K562 (cell line): ENCODE data around the gene SERTAD1. TPM values are rescaled to one million over a fixed set of nuclear protein-coding genes. Genes with fewer than 3 reads are reported as not detected.

Experiments
- ATAC-seq: fragments of 200-7000 bp; cut with Tn5 transposase; 3 replicates; pipeline ENCODE4 v1.9.1; 2020; ENCODE audit warnings: moderate library complexity
- BruUV-seq: library from RNA; stranded (reverse); fragments of 400-500 nt; replicated peaks from 2 replicates; lab custom pipeline; 2021; lab: Mats Ljungman, UMichigan
- CTCF ChIA-PET: fragments of 300-600 bp; formaldehyde crosslinking; extraction: SDS; loops from one replicate; lab custom pipeline; 2021; ENCODE audit warnings: low intra/inter-chr PET ratio; lab: Yijun Ruan, JAX
- POLR2A ChIA-PET: fragments of 300-600, 350-650 bp; sonication (Branson Sonifier 250); formaldehyde crosslinking; extraction: SDS; loops from one replicate; lab custom pipeline; 2021; ENCODE audit warnings: antibody characterized with exemption, inconsistent platforms; lab: Yijun Ruan, JAX
- DNase-seq, 4 experiments: peaks; one replicate each; pipeline versions ENCODE4 v3.0.0 to v3.0.0-alpha.2; 2011 to 2018; ENCODE audit warnings: low spot score in 3 of 4, mixed read lengths in 3 of 4; ENCODE audit errors: extremely low read depth in 1 of 4
- FAIRE-seq: peaks from 2 replicates; lab custom pipeline; 2011; peaks lifted over from hg19 to GRCh38; lab: Jason Lieb, UNC
- H2AFZ ChIP-seq: 2 replicates; pipeline ENCODE4 v1.6.0; 2011; ENCODE audit warnings: low read depth, low read length, control low read depth, inconsistent platforms
- H3K27ac ChIP-seq: fragments of 200-600 bp; 3 replicates; pipeline ENCODE4 v1.8.0; 2011; ENCODE audit warnings: low read depth, mild to moderate bottlenecking, control low read depth, inconsistent platforms, low read length, moderate library complexity, mixed read lengths; ENCODE audit errors: extremely low read depth
- H3K27me3 ChIP-seq, 2 experiments: fragments of 300-600 bp in 1 of 2; 2 replicates in 1 of 2; 3 replicates in 1 of 2; pipeline versions ENCODE4 v1.6.0 to v1.8.0; 2011; ENCODE audit warnings: inconsistent platforms in 2 of 2, low read length in 2 of 2, mild to moderate bottlenecking in 1 of 2, mixed read lengths in 1 of 2, moderate library complexity in 1 of 2; ENCODE audit not compliant: control insufficient read depth in 2 of 2, insufficient read depth in 2 of 2
- H3K36me3 ChIP-seq: fragments of 300-600 bp; 3 replicates; pipeline ENCODE4 v1.8.0; 2011; ENCODE audit warnings: mild to moderate bottlenecking, low read length, inconsistent platforms; ENCODE audit not compliant: control insufficient read depth, insufficient read depth
- H3K4me1 ChIP-seq, 2 experiments: fragments of 200-600 bp in 1 of 2; replicated peaks in 1 of 2; 2 replicates in 1 of 2; 3 replicates in 1 of 2; pipeline versions ENCODE4 v1.5.1 to v1.8.0; 2011; ENCODE audit warnings: inconsistent platforms in 2 of 2, low read length in 2 of 2, mild to moderate bottlenecking in 1 of 2, mixed read lengths in 1 of 2, moderate library complexity in 1 of 2; ENCODE audit not compliant: control insufficient read depth in 2 of 2, insufficient read depth in 2 of 2
- H3K4me2 ChIP-seq: 2 replicates; pipeline ENCODE4 v1.6.1; 2011; ENCODE audit warnings: low read length, control low read depth, inconsistent platforms, mixed read lengths; ENCODE audit not compliant: insufficient read depth
- H3K4me3 ChIP-seq: fragments of 200-600 bp; sonication (generic), shearing (Covaris generic); 2 replicates; pipeline ENCODE4 v1.5.1; 2016; ENCODE audit warnings: control low read depth, inconsistent platforms
- H3K79me2 ChIP-seq: fragments of 200-600 bp; 3 replicates; pipeline ENCODE4 v1.8.0; 2011; ENCODE audit warnings: low read length, inconsistent platforms; ENCODE audit not compliant: control insufficient read depth, insufficient read depth
- H3K9ac ChIP-seq, 2 experiments: 2 replicates each; pipeline versions ENCODE4 v1.6.0 to v1.6.1; 2011; ENCODE audit warnings: low read depth in 2 of 2, low read length in 2 of 2, control low read depth in 1 of 2, inconsistent platforms in 1 of 2, mild to moderate bottlenecking in 1 of 2, mixed read lengths in 1 of 2; ENCODE audit not compliant: insufficient read depth in 1 of 2
- H3K9me1 ChIP-seq: one replicate; pipeline ENCODE4 v1.6.0; 2011; ENCODE audit warnings: inconsistent platforms, mild to moderate bottlenecking, low read length, moderate library complexity; ENCODE audit not compliant: control insufficient read depth, insufficient read depth
- H3K9me3 ChIP-seq: replicated peaks from 2 replicates; pipeline ENCODE4 v1.5.1; 2011; ENCODE audit warnings: low read depth, low read length, inconsistent platforms; ENCODE audit not compliant: control insufficient read depth, insufficient read depth
- H4K20me1 ChIP-seq: replicated peaks from 2 replicates; pipeline ENCODE4 v1.6.1; 2011; ENCODE audit warnings: low read length, inconsistent platforms, mixed read lengths; ENCODE audit not compliant: control insufficient read depth, insufficient read depth
- NFE2 ChIP-seq: IDR thresholded peaks from 2 replicates; pipeline ENCODE4 v1.6.1; 2014; ENCODE audit warnings: antibody characterized with exemption, low read depth
- PRPF4 ChIP-seq: fragments of 200-400 bp; formaldehyde crosslinking; IDR thresholded peaks from one replicate; pipeline ENCODE4 v1.6.1; 2017; ENCODE audit warnings: low read length, low read depth, mild to moderate bottlenecking; ENCODE audit not compliant: insufficient read depth, poor library complexity, severe bottlenecking
- TAL1 ChIP-seq: fragments of 450-650 bp; IDR thresholded peaks from 2 replicates; pipeline ENCODE4 v1.6.1; 2016; ENCODE audit warnings: mild to moderate bottlenecking
- WGBS: fragments of 100-300 bp; shearing (Covaris generic); methylation state at CpG from one replicate; pipeline ENCODE4 v1.1.6; 2016; ENCODE audit warnings: low coverage, mixed read lengths; ENCODE audit not compliant: insufficient coverage; ENCODE audit errors: missing lambda C conversion rate; 5-methylcytosine and 5-hydroxymethylcytosine counted together
- in situ Hi-C: fragments of 300-500 bp; cut with MboI; formaldehyde crosslinking; loops from 4 replicates; pipeline ENCODE4 v1.15.0; 2018; ENCODE audit warnings: inconsistent platforms, mixed read lengths
- intact Hi-C: fragments of 100-400 bp; cut with micrococcal nuclease; formaldehyde crosslinking; loops from 2 replicates; pipeline ENCODE4 v1.14.2; 2022
- polyA plus RNA-seq, 8 experiments: library from polyadenylated mRNA; depleted of rRNA in 4 of 8; stranded (reverse) in 5 of 8; unstranded in 3 of 8; fragments of >200 nt; fragmentation: Nextera tagmentation in 2 of 8; fragmentation: Illumina TruSeq in 1 of 8; extraction: Ambion mirVana in 2 of 8; extraction: Trizol in 1 of 8; gene quantifications; 2 replicates each; pipeline versions ENCODE4 v1.2.1 to v1.2.3, GENCODE V29; 2011 to 2014; ENCODE audit warnings: inconsistent platforms in 1 of 8, missing spikeins in 1 of 8
- total RNA-seq, 7 experiments: library from RNA; depleted of rRNA in 6 of 7; stranded (reverse); fragments of >200 nt in 6 of 7; fragmentation: Illumina TruSeq in 2 of 7; extraction: Trizol in 2 of 7; gene quantifications; 2 replicates each; pipeline versions ENCODE4 v1.2.1 to v1.2.3, GENCODE V29; 2011 to 2021; ENCODE audit warnings: low replicate concordance in 1 of 7
- TF ChIP-seq, protein P1 (sequence below): fragments of 250-450 bp; sonication (Bioruptor Pico); IDR thresholded peaks from 2 replicates; pipeline ENCODE4 v1.8.0; 2022; ENCODE audit warnings: moderate library complexity, mild to moderate bottlenecking, inconsistent platforms
- TF ChIP-seq, protein P2 (sequence below): fragments of 250-450 bp; sonication (Bioruptor Pico); IDR thresholded peaks from 2 replicates; pipeline ENCODE4 v1.5.0; 2020; ENCODE audit warnings: mild to moderate bottlenecking, borderline replicate concordance

Gene SERTAD1
- total and polyA plus RNA-seq, 9 of the 15 experiments (the other 6 are each of a cell fraction or from before 2014, with no cell fraction given), result 0.15 to 8.7 (median 4.9) TPM

DNA sequence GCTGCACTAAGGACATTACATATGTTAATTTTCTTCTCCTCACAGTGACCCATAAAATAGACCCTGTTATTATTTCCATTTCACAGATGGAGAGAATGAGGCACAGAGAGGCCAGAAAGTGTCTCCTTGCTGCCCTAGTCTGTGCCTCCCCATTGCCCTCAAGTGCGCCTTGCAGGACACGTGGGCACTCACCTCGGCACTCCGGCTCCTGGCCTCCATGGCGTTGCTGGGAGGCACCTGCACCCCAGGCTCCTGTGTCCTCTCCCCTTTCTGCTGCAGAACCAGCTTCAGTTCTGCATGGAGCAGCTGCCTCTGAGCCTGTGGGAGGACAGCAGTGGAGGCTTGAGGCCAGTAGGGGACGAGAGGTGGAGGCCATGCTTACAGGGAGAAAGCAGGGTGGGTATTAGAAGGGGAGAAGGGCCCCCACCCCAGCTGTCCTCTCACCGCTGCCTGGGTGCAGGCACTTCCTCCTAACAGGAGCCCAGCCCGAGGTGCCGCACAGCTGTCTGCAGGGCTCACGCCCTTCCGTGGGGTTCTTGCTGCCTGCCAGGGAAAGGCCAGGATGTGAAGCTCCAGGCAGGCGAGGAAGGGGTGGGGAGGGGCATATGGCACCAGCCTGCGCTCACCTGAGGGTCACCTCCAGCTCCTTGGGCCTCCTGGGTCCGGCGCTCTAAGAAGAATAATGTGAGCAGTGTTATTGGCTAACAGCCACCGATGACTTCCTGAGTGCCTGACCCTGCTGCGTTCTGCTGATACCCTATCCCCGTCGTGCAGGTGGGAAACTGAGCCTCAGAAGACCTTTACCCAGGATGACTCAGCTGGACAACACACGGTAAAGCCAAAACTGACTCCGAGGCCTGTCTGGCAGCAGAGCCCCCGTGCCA is 17.8 kb downstream of the SERTAD1 start:
- Histone ChIP-seq H3K36me3 (no peaks in the 10 kb centered on the region), H3K4me3 (no peak overlapping the region), H3K79me2 (no peaks in the 10 kb centered on the region), H2AFZ (peak overlapping the region; percentile 85), H3K9me1 (no peaks in the 10 kb centered on the region), H3K9ac (peak overlapping the region in 1 of 2 experiments; percentile 87; a peak in 2 of 4 replicates), H4K20me1 (no peaks in the 10 kb centered on the region), H3K27me3 (no peaks in the 10 kb centered on the region), H3K4me1 (peaks cover 21 to 50% of the 10 kb centered on the region in 2 experiments; a peak in 4 of 5 replicates), H3K9me3 (no peaks in the 10 kb centered on the region), H3K4me2 (peak overlapping the region; percentile 67), H3K27ac (peak overlapping the region; percentile 28; the same call in 1 of the 3 replicates)
- BruUV-seq, result no TSS peak
- ChIA-PET CTCF (interaction anchor here (0.6 kb wide), 1 partner anchor 103 kb away, joined by 3 read pairs; no protein-coding TSS in a partner anchor), POLR2A (interaction anchor here (0.6 to 1.4 kb wide), 4 partner anchors 17 to 37 kb away, joined by 3 read pairs; partner anchors contain the start of gene SERTAD1)
- FAIRE-seq (no peak), ATAC-seq (no peak), DNase-seq (peak; percentile 41 to 66 (median 62))
- 28% methylated on average over 20 of the region's 22 CpGs for WGBS
- in situ Hi-C loops, result no loop called here
- intact Hi-C loops, result no loop called here
- TF ChIP-seq, protein P1, sequence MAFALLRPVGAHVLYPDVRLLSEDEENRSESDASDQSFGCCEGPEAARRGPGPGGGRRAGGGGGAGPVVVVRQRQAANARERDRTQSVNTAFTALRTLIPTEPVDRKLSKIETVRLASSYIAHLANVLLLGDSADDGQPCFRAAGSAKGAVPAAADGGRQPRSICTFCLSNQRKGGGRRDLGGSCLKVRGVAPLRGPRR (CRISPR knock-in tag), result no peak
- TF ChIP-seq NFE2, result peak; percentile 45; the same call in 1 of the 2 replicates
- peak; percentile 69 for TF ChIP-seq TAL1
- no peak for TF ChIP-seq PRPF4
- TF ChIP-seq, protein P2, sequence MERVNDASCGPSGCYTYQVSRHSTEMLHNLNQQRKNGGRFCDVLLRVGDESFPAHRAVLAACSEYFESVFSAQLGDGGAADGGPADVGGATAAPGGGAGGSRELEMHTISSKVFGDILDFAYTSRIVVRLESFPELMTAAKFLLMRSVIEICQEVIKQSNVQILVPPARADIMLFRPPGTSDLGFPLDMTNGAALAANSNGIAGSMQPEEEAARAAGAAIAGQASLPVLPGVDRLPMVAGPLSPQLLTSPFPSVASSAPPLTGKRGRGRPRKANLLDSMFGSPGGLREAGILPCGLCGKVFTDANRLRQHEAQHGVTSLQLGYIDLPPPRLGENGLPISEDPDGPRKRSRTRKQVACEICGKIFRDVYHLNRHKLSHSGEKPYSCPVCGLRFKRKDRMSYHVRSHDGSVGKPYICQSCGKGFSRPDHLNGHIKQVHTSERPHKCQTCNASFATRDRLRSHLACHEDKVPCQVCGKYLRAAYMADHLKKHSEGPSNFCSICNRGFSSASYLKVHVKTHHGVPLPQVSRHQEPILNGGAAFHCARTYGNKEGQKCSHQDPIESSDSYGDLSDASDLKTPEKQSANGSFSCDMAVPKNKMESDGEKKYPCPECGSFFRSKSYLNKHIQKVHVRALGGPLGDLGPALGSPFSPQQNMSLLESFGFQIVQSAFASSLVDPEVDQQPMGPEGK, result no peak
